ENCODE results near the gene METTL4. TPM values are rescaled to one million over a fixed set of nuclear protein-coding genes. Genes with fewer than 3 reads are reported as not detected.

The METTL4 gene
- total RNA-seq = 10.7 and 15.4 TPM in 2 replicates

GRCh38 chr18:2571200-2572170, at the start of gene METTL4, which contains the start of gene NDC80:
Gene METTL4 (minus strand): TSS chr18:2571505. CDS start chr18:2567216, 4,289 bp downstream.
Gene NDC80 (plus strand): TSS chr18:2571557. CDS start chr18:2572986, 1,429 bp downstream.

Other genes with a start within 250 kb of the METTL4 start
- gene NDC80, start 52 bp upstream of the METTL4 start, total RNA-seq = 16.7 and 21.4 TPM in 2 replicates
- gene SMCHD1, start 84.2 kb upstream of the METTL4 start, total RNA-seq = 42.1 and 97.9 TPM in 2 replicates